Natural killer cell (primary cell): Measurements from ENCODE around the gene TENT5C. TPM values are rescaled to one million over a fixed set of nuclear protein-coding genes. Genes with fewer than 3 reads are reported as not detected.
A peak's percentile ranks its signal among the peaks of the same experiment; 100 is the strongest.

Experiments
- ATAC-seq, 3 donors: fragments of 150-1000 bp in 2 of 3; fragments of 200-7000 bp in 1 of 3; cut with Tn5 transposase; 1 replicate in 1 of 3; 2 replicates in 2 of 3; pipeline ENCODE4 v1.10.0; 2021; ENCODE audit warnings: mild to moderate bottlenecking in 2 of 3, moderate library complexity in 2 of 3
- DNase-seq, 2 donors: peaks; one replicate each; pipeline versions ENCODE4 v3.0.0 to v3.0.0-alpha.2; 2013 to 2021; ENCODE audit warnings: mixed read lengths in 1 of 2
- H3K27ac ChIP-seq: one replicate; pipeline ENCODE4 v1.5.1; 2013; ENCODE audit warnings: mild to moderate bottlenecking, low read length
- H3K27me3 ChIP-seq: one replicate; pipeline ENCODE4 v1.6.1; 2013; ENCODE audit warnings: low read length; ENCODE audit not compliant: control insufficient read depth, insufficient read depth
- H3K36me3 ChIP-seq: one replicate; pipeline ENCODE4 v1.6.1; 2013; ENCODE audit warnings: low read length; ENCODE audit not compliant: control insufficient read depth, insufficient read depth
- H3K4me1 ChIP-seq: one replicate; pipeline ENCODE4 v1.6.1; 2013; ENCODE audit warnings: low read length; ENCODE audit not compliant: control insufficient read depth, insufficient read depth
- H3K4me3 ChIP-seq: one replicate; pipeline ENCODE4 v1.5.1; 2013; ENCODE audit warnings: low read length
- H3K9me3 ChIP-seq: one replicate; pipeline ENCODE4 v1.6.1; 2013; ENCODE audit warnings: low read length; ENCODE audit not compliant: control insufficient read depth, insufficient read depth
- H3K27ac Mint-ChIP-seq, 2 donors: one replicate each; pipeline ENCODE4 v1.8.0; 2022; ENCODE audit warnings: mild to moderate bottlenecking in 2 of 2, mixed read lengths in 2 of 2, moderate library complexity in 1 of 2
- H3K27me3 Mint-ChIP-seq, 2 donors: one replicate each; pipeline ENCODE4 v1.8.0; 2022; ENCODE audit warnings: low read depth in 2 of 2, mixed read lengths in 2 of 2
- H3K36me3 Mint-ChIP-seq: one replicate; pipeline ENCODE4 v1.8.0; 2022; ENCODE audit warnings: mixed read lengths
- H3K4me1 Mint-ChIP-seq, 2 donors: one replicate each; pipeline ENCODE4 v1.8.0; 2022; ENCODE audit warnings: mixed read lengths in 2 of 2
- H3K4me3 Mint-ChIP-seq: one replicate; pipeline ENCODE4 v1.8.0; 2022; ENCODE audit warnings: mild to moderate bottlenecking, moderate library complexity, mixed read lengths
- H3K9me3 Mint-ChIP-seq, 2 donors: one replicate each; pipeline ENCODE4 v1.8.0; 2022; ENCODE audit warnings: mixed read lengths in 2 of 2
- CTCF ChIP-seq: fragments of 200-600 bp; IDR thresholded peaks from one replicate; pipeline ENCODE4 v1.8.0; 2022; ENCODE audit warnings: antibody characterized with exemption
- WGBS: methylation state at CpG from one replicate; pipeline ENCODE4 v1.1.7; 2013; ENCODE audit warnings: missing lambda C conversion rate; ENCODE audit not compliant: insufficient coverage; 5-methylcytosine and 5-hydroxymethylcytosine counted together
- intact Hi-C: fragments of 100-400 bp; cut with micrococcal nuclease; formaldehyde crosslinking; loops from one replicate; pipeline ENCODE4 v1.14.2; 2022
- total RNA-seq, 4 donors: library from RNA; stranded (reverse); fragments of 120-200 nt in 1 of 4; gene quantifications; one replicate each; pipeline versions ENCODE4 v1.2.3 to v1.2.4, GENCODE V29; 2013 to 2022

The TENT5C gene
- total RNA-seq, 3 donors from 2014 or later (not counting 1 experiment from before 2014, with no cell fraction given): 80.6 to 109 (median 90.9) TPM

- Mint-ChIP-seq H3K27me3 (peaks cover 8 to 15% of the 10 kb centered on the region in 2 donors), H3K4me1 (peaks cover 20 to 26% of the 10 kb centered on the region in 2 donors), H3K9me3 (no peaks in the 10 kb centered on the region), H3K27ac (no peak overlapping the region), H3K4me3 (no peak overlapping the region), H3K36me3 (peaks cover 6% of the 10 kb centered on the region)
- no peaks in the 10 kb centered on the region for H3K9me3 ChIP-seq
- ATAC-seq (no peak), DNase-seq (peak in 1 of 2 donors; percentile 4)
- intact Hi-C loops: no loop called here
- no peaks in the 10 kb centered on the region for H3K36me3 ChIP-seq
- WGBS: 76% methylated on average over 9 of the region's 9 CpGs
- peaks cover 7% of the 10 kb centered on the region for H3K4me1 ChIP-seq
- TF ChIP-seq CTCF: no peak
- H3K4me3 ChIP-seq: no peak overlapping the region
- no peaks in the 10 kb centered on the region for H3K27me3 ChIP-seq
- no peak overlapping the region for H3K27ac ChIP-seq
Measured at GRCh38 chr1:117562581-117563491, 43.0 kb upstream of the TENT5C start.

- H3K36me3 Mint-ChIP-seq: peaks cover 6% of the 10 kb centered on the region
- H3K4me1 Mint-ChIP-seq: peaks cover 14 to 20% of the 10 kb centered on the region in 2 donors
- no peak overlapping the region for H3K27ac Mint-ChIP-seq
- intact Hi-C loops: no loop called here
- Histone ChIP-seq H3K4me1 (peaks cover 6% of the 10 kb centered on the region), H3K27ac (no peak overlapping the region), H3K27me3 (no peaks in the 10 kb centered on the region), H3K36me3 (no peaks in the 10 kb centered on the region), H3K4me3 (no peak overlapping the region), H3K9me3 (no peaks in the 10 kb centered on the region)
- DNase-seq: peak in 1 of 2 donors; percentile 9
- no peak for TF ChIP-seq CTCF
- no peak overlapping the region for H3K4me3 Mint-ChIP-seq
- 91% methylated on average over 4 of the region's 4 CpGs for WGBS
- no peak for ATAC-seq
- H3K27me3 Mint-ChIP-seq: peaks cover 7 to 15% of the 10 kb centered on the region in 2 donors
- no peaks in the 10 kb centered on the region for H3K9me3 Mint-ChIP-seq
Measured at GRCh38 chr1:117563492-117563875, 42.4 kb upstream of the TENT5C start.

GRCh38 chr1:117564227-117565075 is 41.4 kb upstream of the TENT5C start:
- Mint-ChIP-seq H3K4me3 (no peak overlapping the region), H3K9me3 (no peaks in the 10 kb centered on the region), H3K36me3 (peaks cover 3% of the 10 kb centered on the region), H3K4me1 (peaks cover 9 to 10% of the 10 kb centered on the region in 2 donors), H3K27ac (no peak overlapping the region), H3K27me3 (peaks cover 7 to 14% of the 10 kb centered on the region in 2 donors)
- no peak for TF ChIP-seq CTCF
- intact Hi-C loops: no loop called here
- Histone ChIP-seq H3K36me3 (no peaks in the 10 kb centered on the region), H3K4me3 (no peak overlapping the region), H3K27me3 (no peaks in the 10 kb centered on the region), H3K9me3 (no peaks in the 10 kb centered on the region), H3K27ac (no peak overlapping the region), H3K4me1 (no peaks in the 10 kb centered on the region)
- ATAC-seq (no peak), DNase-seq (no peak)
- 81% methylated on average over 5 of the region's 8 CpGs for WGBS
